H1 (cell line): ENCODE results near the gene STK11. TPM values are rescaled to one million over a fixed set of nuclear protein-coding genes. Genes with fewer than 3 reads are reported as not detected.
A peak's percentile ranks its signal among the peaks of the same experiment; 100 is the strongest.

Experiments used
- CTCF ChIA-PET: fragments of 300-600 bp; sonication (Branson Sonifier 250); formaldehyde crosslinking; loops from one replicate; lab custom pipeline; 2021; ENCODE audit not compliant: partially characterized antibody; lab: Charles Lee
- POLR2A ChIA-PET: fragments of 300-600 bp; sonication (Branson Sonifier 250); formaldehyde crosslinking; loops from one replicate; lab custom pipeline; 2021; ENCODE audit warnings: inconsistent platforms; ENCODE audit not compliant: partially characterized antibody; lab: Charles Lee
- DNase-seq, 2 experiments: peaks; one replicate each; pipeline versions ENCODE4 v3.0.0 to v3.0.0-alpha.2; 2010 to 2022; ENCODE audit warnings: low spot score in 2 of 2, low read depth in 1 of 2, mixed read lengths in 1 of 2
- FAIRE-seq: peaks from 2 replicates; lab custom pipeline; 2011; peaks lifted over from hg19 to GRCh38; lab: Jason Lieb, UNC
- H2AFZ ChIP-seq: 2 replicates; pipeline ENCODE4 v1.8.1; 2012; ENCODE audit warnings: low read length, inconsistent platforms
- H2AK5ac ChIP-seq: 2 replicates; pipeline ENCODE4 v1.6.1; 2013; ENCODE audit warnings: low read depth, low read length
- H2BK120ac ChIP-seq: replicated peaks from 2 replicates; pipeline ENCODE3; 2013; ENCODE audit warnings: low read depth, low read length, inconsistent platforms
- H2BK12ac ChIP-seq: 2 replicates; pipeline ENCODE4 v1.6.1; 2013; ENCODE audit warnings: low read depth, low read length
- H2BK15ac ChIP-seq: 2 replicates; pipeline ENCODE4 v1.6.1; 2013; ENCODE audit warnings: low read length
- H2BK20ac ChIP-seq: 2 replicates; pipeline ENCODE4 v1.6.1; 2013; ENCODE audit warnings: low read length
- H2BK5ac ChIP-seq: 2 replicates; pipeline ENCODE4 v1.6.1; 2013; ENCODE audit warnings: low read depth, low read length
- H3K14ac ChIP-seq: 2 replicates; pipeline ENCODE4 v1.6.1; 2013; ENCODE audit warnings: inconsistent platforms; ENCODE audit not compliant: insufficient read length
- H3K18ac ChIP-seq: 2 replicates; pipeline ENCODE4 v1.6.1; 2013; ENCODE audit warnings: low read length; ENCODE audit errors: extremely low read depth
- H3K23ac ChIP-seq: 2 replicates; pipeline ENCODE4 v1.6.1; 2013; ENCODE audit warnings: inconsistent platforms; ENCODE audit not compliant: insufficient read length
- H3K23me2 ChIP-seq: 2 replicates; pipeline ENCODE4 v1.6.1; 2013; ENCODE audit warnings: low read depth, low read length
- H3K27ac ChIP-seq: 2 replicates; pipeline ENCODE4 v1.6.1; 2011; ENCODE audit warnings: low read depth, low read length, inconsistent platforms
- H3K27me3 ChIP-seq, 4 experiments: replicated peaks in 1 of 4; 1 replicate in 1 of 4; 2 replicates in 3 of 4; pipeline versions ENCODE4 v1.6.1 to v1.8.1; 2011 to 2013; ENCODE audit warnings: low read length in 3 of 4, mild to moderate bottlenecking in 3 of 4, inconsistent platforms in 2 of 4, mixed read lengths in 2 of 4, moderate library complexity in 1 of 4; ENCODE audit not compliant: control insufficient read depth in 3 of 4, insufficient read depth in 3 of 4; ENCODE audit errors: extremely low read depth in 1 of 4
- H3K36me3 ChIP-seq, 4 experiments: 2 replicates each; pipeline versions ENCODE4 v1.6.1 to v1.8.1; 2011 to 2013; ENCODE audit warnings: mild to moderate bottlenecking in 4 of 4, low read length in 3 of 4, moderate library complexity in 2 of 4, control low read depth in 1 of 4, inconsistent platforms in 1 of 4; ENCODE audit not compliant: insufficient read depth in 4 of 4, control insufficient read depth in 2 of 4
- H3K4ac ChIP-seq: replicated peaks from 2 replicates; pipeline ENCODE3; 2013; ENCODE audit warnings: low read length, low read depth, mixed read lengths, inconsistent platforms; ENCODE audit not compliant: insufficient read length
- H3K4me1 ChIP-seq, 4 experiments: replicated peaks in 1 of 4; 1 replicate in 1 of 4; 2 replicates in 3 of 4; pipeline versions ENCODE4 v1.6.1 to v1.8.1; 2011 to 2013; ENCODE audit warnings: low read length in 3 of 4, inconsistent platforms in 2 of 4, mixed read lengths in 1 of 4; ENCODE audit not compliant: insufficient read depth in 4 of 4, control insufficient read depth in 3 of 4
- H3K4me2 ChIP-seq, 2 experiments: 2 replicates each; pipeline versions ENCODE4 v1.6.1 to v1.8.1; 2011 to 2013; ENCODE audit warnings: low read depth in 2 of 2, low read length in 2 of 2, control low read depth in 1 of 2, inconsistent platforms in 1 of 2, mild to moderate bottlenecking in 1 of 2; ENCODE audit not compliant: insufficient read depth in 1 of 2
- H3K4me3 ChIP-seq, 4 experiments: fragments of 200-600, 300-600 bp in 1 of 4; sonication (generic), shearing (Covaris generic), sonication (Bioruptor Twin) in 1 of 4; 2 replicates each; pipeline versions ENCODE4 v1.5.1 to v1.8.1; 2011 to 2016; ENCODE audit warnings: low read length in 4 of 4, low read depth in 3 of 4, control low read depth in 2 of 4, inconsistent platforms in 2 of 4, mild to moderate bottlenecking in 2 of 4, mixed read lengths in 1 of 4, moderate library complexity in 1 of 4; ENCODE audit not compliant: insufficient read depth in 2 of 4; ENCODE audit errors: extremely low read depth in 1 of 4
- H3K56ac ChIP-seq: replicated peaks from 2 replicates; pipeline ENCODE3; 2013; ENCODE audit warnings: low read depth, mild to moderate bottlenecking, mixed read lengths, low read length, inconsistent platforms; ENCODE audit not compliant: insufficient read length
- H3K79me1 ChIP-seq: 2 replicates; pipeline ENCODE4 v1.6.1; 2013; ENCODE audit warnings: low read depth, low read length, control low read depth
- H3K79me2 ChIP-seq, 2 experiments: 2 replicates each; pipeline versions ENCODE4 v1.6.1 to v1.8.1; 2012 to 2013; ENCODE audit warnings: low read length in 2 of 2, mild to moderate bottlenecking in 2 of 2, inconsistent platforms in 1 of 2; ENCODE audit not compliant: insufficient read depth in 2 of 2, control insufficient read depth in 1 of 2
- H3K9ac ChIP-seq, 4 experiments: replicated peaks in 1 of 4; 1 replicate in 1 of 4; 2 replicates in 3 of 4; pipeline versions ENCODE4 v1.6.1 to v1.8.1; 2011 to 2013; ENCODE audit warnings: low read depth in 3 of 4, low read length in 3 of 4, control low read depth in 2 of 4, mild to moderate bottlenecking in 2 of 4, moderate library complexity in 2 of 4, inconsistent platforms in 1 of 4; ENCODE audit errors: extremely low read depth in 1 of 4
- H3K9me3 ChIP-seq, 2 experiments: 2 replicates each; pipeline versions ENCODE4 v1.6.1 to v1.8.1; 2012 to 2013; ENCODE audit warnings: mild to moderate bottlenecking in 2 of 2, moderate library complexity in 2 of 2, control low read depth in 1 of 2, inconsistent platforms in 1 of 2, low read depth in 1 of 2, low read length in 1 of 2, mixed read lengths in 1 of 2; ENCODE audit not compliant: insufficient read depth in 2 of 2
- H4K20me1 ChIP-seq, 2 experiments: replicated peaks in 1 of 2; 2 replicates each; pipeline versions ENCODE3 to v1.8.1; 2011 to 2013; ENCODE audit warnings: inconsistent platforms in 2 of 2, low read length in 2 of 2, mild to moderate bottlenecking in 1 of 2; ENCODE audit not compliant: insufficient read depth in 2 of 2, control insufficient read depth in 1 of 2
- H4K5ac ChIP-seq: 2 replicates; pipeline ENCODE4 v1.6.1; 2013; ENCODE audit warnings: low read length, low read depth, mixed read lengths, inconsistent platforms; ENCODE audit not compliant: insufficient read length
- H4K8ac ChIP-seq: 2 replicates; pipeline ENCODE4 v1.8.0; 2013; ENCODE audit warnings: mild to moderate bottlenecking, moderate library complexity, low read length, inconsistent platforms; ENCODE audit not compliant: insufficient read depth; ENCODE audit errors: extremely low read depth
- H4K91ac ChIP-seq: replicated peaks from 2 replicates; pipeline ENCODE3; 2013; ENCODE audit warnings: low read length, mixed read lengths, inconsistent platforms; ENCODE audit not compliant: insufficient read length
- CBX8 ChIP-seq: fragments of 300-800, 300-1000 bp; sonication (generic); IDR thresholded peaks from 2 replicates; pipeline ENCODE4 v1.7.1; 2016; ENCODE audit warnings: low read depth, low read length, borderline replicate concordance
- KDM1A ChIP-seq: fragments of 200-600, 300-600 bp; sonication (generic); IDR thresholded peaks from 2 replicates; pipeline ENCODE4 v1.7.1; 2016; ENCODE audit warnings: mild to moderate bottlenecking, low read length, borderline replicate concordance
- POLR2AphosphoS5 ChIP-seq: IDR thresholded peaks from 2 replicates; pipeline ENCODE4 v1.6.1; 2011; ENCODE audit warnings: low read depth, low read length
- WGBS, 2 experiments: shearing (Covaris generic) in 1 of 2; methylation state at CpG; one replicate each; pipeline versions ENCODE4 v1.1.6 to v1.1.7; 2013 to 2015; ENCODE audit warnings: low lambda C conversion rate in 2 of 2, mixed read lengths in 2 of 2, inconsistent platforms in 1 of 2, low coverage in 1 of 2, missing lambda C conversion rate in 1 of 2; ENCODE audit not compliant: insufficient replicate concordance in 2 of 2, insufficient coverage in 1 of 2, insufficient read length in 1 of 2; ENCODE audit errors: extremely low coverage in 1 of 2, missing lambda C conversion rate in 1 of 2; 5-methylcytosine and 5-hydroxymethylcytosine counted together
- polyA plus RNA-seq, 7 experiments: library from polyadenylated mRNA; depleted of rRNA in 3 of 7; stranded (reverse) in 5 of 7; unstranded in 2 of 7; fragments of >200 nt in 5 of 7; fragments of 200-250 nt in 2 of 7; gene quantifications; 1 replicate in 5 of 7; 2 replicates in 1 of 7; 4 replicates in 1 of 7; pipeline versions ENCODE4 v1.2.1 to v1.2.3, GENCODE V29; 2011 to 2013; ENCODE audit warnings: missing spikeins in 2 of 7, mixed read lengths in 2 of 7
- total RNA-seq: library from RNA; stranded (reverse); fragmentation: NEBNext Ultra II Directional; extraction: Animal tissue kit (Norgen Biotek cat#: 25700); gene quantifications from 2 replicates; pipeline ENCODE4 v1.2.1, GENCODE V29; 2021

STK11 gene
- total and polyA plus RNA-seq, 2 of the 8 experiments (the other 6 are each of a cell fraction or from before 2014, with no cell fraction given): 45.3 to 70.7 TPM

- FAIRE-seq: no peak
- Histone ChIP-seq H3K4me2 (peak overlapping the region; percentile 42 to 79), H3K27me3 (no peaks in the 10 kb centered on the region), H3K56ac (no peak overlapping the region), H2AK5ac (peak overlapping the region; percentile 90; the same call in 1 of the 2 replicates), H2BK120ac (no peak overlapping the region), H3K79me2 (peaks cover 9 to 30% of the 10 kb centered on the region in 2 experiments), H2AFZ (no peak overlapping the region), H3K9me3 (no peaks in the 10 kb centered on the region), H3K79me1 (0 out of 2 replicates have a peak, but pooled peaks cover 5% of the 10 kb centered on the region), H3K23ac (no peak overlapping the region), H2BK20ac (no peak overlapping the region), H3K9ac (peak overlapping the region in 1 of 4 experiments; percentile 49; a peak in 1 of 7 replicates), H2BK12ac (0 out of 2 replicates have a peak overlapping the region, but pooled peaks have one; percentile 17), H4K20me1 (peaks cover 7 to 12% of the 10 kb centered on the region in 2 experiments), H3K18ac (peak overlapping the region; percentile 36), H2BK5ac (peak overlapping the region; percentile 60; the same call in 1 of the 2 replicates), H3K14ac (no peak overlapping the region), H3K4me3 (peak overlapping the region; percentile 44 to 95 (median 64); a peak in 5 of 8 replicates), H4K91ac (no peak overlapping the region), H3K36me3 (peaks cover 3 to 18% (median 11%) of the 10 kb centered on the region in 4 experiments; a peak in 4 of 8 replicates), H3K27ac (peak overlapping the region; percentile 41; the same call in 1 of the 2 replicates), H2BK15ac (peak overlapping the region; percentile 72; the same call in 1 of the 2 replicates), H3K4me1 (peaks cover 0 to 29% (median 12%) of the 10 kb centered on the region in 4 experiments; a peak in 6 of 7 replicates), H4K8ac (peak overlapping the region; percentile 62), H4K5ac (no peak overlapping the region), H3K23me2 (peaks cover 2% of the 10 kb centered on the region; the same call in 1 of the 2 replicates), H3K4ac (peak overlapping the region; percentile 28)
- ChIA-PET POLR2A (interaction anchor here (4.8 to 14.3 kb wide), 3 partner anchors 14 to 26 kb away, joined by 42 to 456 read pairs (median 355); partner anchors contain the start of genes CIRBP and FAM174C), CTCF (interaction anchor here (7.7 kb wide), 1 partner anchor 15 kb away, joined by 212 read pairs; the partner anchor contains the start of gene CIRBP)
- TF ChIP-seq POLR2AphosphoS5 (no peak), CBX8 (no peak), KDM1A (peak; percentile 87; the same call in 1 of the 2 replicates)
- DNase-seq: no peak
- 84% methylated on average over 8 of the region's 8 CpGs; no CpG with 5 or more reads in 1 of the 2 experiments for WGBS, 2 experiments
Observed at GRCh38 chr19:1247748-1248138, 42.2 kb downstream of the STK11 start.
